IMR-90 (cell line): ENCODE measurements around the gene CDCP1. TPM values are rescaled to one million over a fixed set of nuclear protein-coding genes. Genes with fewer than 3 reads are reported as not detected.
A peak's percentile ranks its signal among the peaks of the same experiment; 100 is the strongest.

Experiments
- ATAC-seq: fragments of 200-7000 bp; cut with Tn5 transposase; 2 replicates; pipeline ENCODE4 v1.9.1; 2020; ENCODE audit warnings: low read depth, mild to moderate bottlenecking, moderate library complexity
- BruUV-seq: library from RNA; stranded (reverse); fragments of 400-500 nt; replicated peaks from 2 replicates; lab custom pipeline; 2021; lab: Mats Ljungman, UMichigan
- CTCF ChIA-PET: fragments of 300-600 bp; formaldehyde crosslinking; extraction: SDS; loops from one replicate; lab custom pipeline; 2021; ENCODE audit warnings: antibody characterized with exemption; lab: Yijun Ruan, JAX
- POLR2A ChIA-PET: fragments of 300-600 bp; sonication (Branson Sonifier 250); formaldehyde crosslinking; loops from one replicate; lab custom pipeline; 2022; ENCODE audit warnings: antibody characterized with exemption; ENCODE audit not compliant: unreplicated experiment; lab: Charles Lee
- DNase-seq: peaks from one replicate; pipeline ENCODE4 v3.0.0; 2013
- H2AFZ ChIP-seq: replicated peaks from 2 replicates; pipeline ENCODE3; 2013; ENCODE audit warnings: low read length, mild to moderate bottlenecking; ENCODE audit not compliant: poor library complexity
- H2AK5ac ChIP-seq: 2 replicates; pipeline ENCODE4 v1.6.1; 2013; ENCODE audit warnings: low read depth, low read length, inconsistent platforms
- H2AK9ac ChIP-seq: replicated peaks from 2 replicates; pipeline ENCODE3; 2013; ENCODE audit warnings: mild to moderate bottlenecking, low read depth, low read length, moderate library complexity; ENCODE audit not compliant: poor library complexity
- H2BK120ac ChIP-seq: 2 replicates; pipeline ENCODE4 v1.6.1; 2013; ENCODE audit warnings: low read depth, low read length, inconsistent platforms
- H2BK15ac ChIP-seq: 3 replicates; pipeline ENCODE4 v1.6.1; 2013; ENCODE audit warnings: low read depth, low read length, inconsistent platforms
- H2BK20ac ChIP-seq: 2 replicates; pipeline ENCODE4 v1.6.1; 2013; ENCODE audit warnings: low read depth, mild to moderate bottlenecking, inconsistent platforms, low read length, moderate library complexity
- H2BK5ac ChIP-seq: 2 replicates; pipeline ENCODE4 v1.6.1; 2013; ENCODE audit warnings: mild to moderate bottlenecking, low read depth, low read length, inconsistent platforms; ENCODE audit not compliant: poor library complexity, severe bottlenecking
- H3K14ac ChIP-seq: replicated peaks from 2 replicates; pipeline ENCODE4 v1.6.1; 2013; ENCODE audit warnings: low read depth, low read length, inconsistent platforms
- H3K18ac ChIP-seq: 2 replicates; pipeline ENCODE4 v1.6.1; 2013; ENCODE audit warnings: low read depth, low read length, control low read depth
- H3K23ac ChIP-seq: 2 replicates; pipeline ENCODE4 v1.6.1; 2013; ENCODE audit warnings: low read depth, low read length, inconsistent platforms
- H3K27ac ChIP-seq: 2 replicates; pipeline ENCODE4 v1.5.1; 2013; ENCODE audit warnings: mild to moderate bottlenecking, control low read depth, low read length; ENCODE audit not compliant: insufficient read depth
- H3K27me3 ChIP-seq: 2 replicates; pipeline ENCODE4 v1.6.1; 2013; ENCODE audit warnings: low read length; ENCODE audit not compliant: control insufficient read depth, insufficient read depth
- H3K36me3 ChIP-seq: 2 replicates; pipeline ENCODE4 v1.6.1; 2013; ENCODE audit warnings: low read length, mixed read lengths; ENCODE audit not compliant: control insufficient read depth, insufficient read depth
- H3K4ac ChIP-seq: 2 replicates; pipeline ENCODE4 v1.6.1; 2013; ENCODE audit warnings: low read depth, low read length, inconsistent platforms
- H3K4me1 ChIP-seq: 2 replicates; pipeline ENCODE4 v1.6.1; 2013; ENCODE audit warnings: low read length, mixed read lengths; ENCODE audit not compliant: control insufficient read depth, insufficient read depth
- H3K4me2 ChIP-seq: 2 replicates; pipeline ENCODE4 v1.6.1; 2013; ENCODE audit warnings: low read depth, mild to moderate bottlenecking, control low read depth, low read length, moderate library complexity
- H3K4me3 ChIP-seq: 2 replicates; pipeline ENCODE4 v1.5.1; 2013; ENCODE audit warnings: low read depth, mild to moderate bottlenecking, control low read depth, low read length, moderate library complexity; ENCODE audit not compliant: insufficient read depth
- H3K56ac ChIP-seq: 2 replicates; pipeline ENCODE4 v1.6.1; 2013; ENCODE audit warnings: low read length, inconsistent platforms; ENCODE audit not compliant: insufficient read depth; ENCODE audit errors: extremely low read depth
- H3K79me1 ChIP-seq, 2 experiments: 2 replicates each; pipeline ENCODE4 v1.6.1; 2013; ENCODE audit warnings: low read length in 2 of 2, inconsistent platforms in 1 of 2, low read depth in 1 of 2
- H3K9ac ChIP-seq: 2 replicates; pipeline ENCODE4 v1.6.1; 2013; ENCODE audit warnings: low read depth, low read length, control low read depth
- H3K9me1 ChIP-seq: 2 replicates; pipeline ENCODE4 v1.6.1; 2013; ENCODE audit warnings: low read length, inconsistent platforms; ENCODE audit not compliant: insufficient read depth
- H3K9me3 ChIP-seq: 2 replicates; pipeline ENCODE4 v1.6.1; 2013; ENCODE audit warnings: low read length; ENCODE audit not compliant: control insufficient read depth, insufficient read depth
- H4K20me1 ChIP-seq: 2 replicates; pipeline ENCODE4 v1.6.1; 2013; ENCODE audit warnings: low read length, inconsistent platforms; ENCODE audit not compliant: insufficient read depth
- H4K5ac ChIP-seq: 2 replicates; pipeline ENCODE4 v1.6.1; 2013; ENCODE audit warnings: mild to moderate bottlenecking, low read depth, low read length, control low read depth
- H4K8ac ChIP-seq, 2 experiments: 2 replicates each; pipeline ENCODE4 v1.6.1; 2013; ENCODE audit warnings: low read depth in 2 of 2, low read length in 2 of 2, control low read depth in 1 of 2, inconsistent platforms in 1 of 2
- H4K91ac ChIP-seq: 2 replicates; pipeline ENCODE4 v1.6.1; 2013; ENCODE audit warnings: low read depth, low read length, inconsistent platforms; ENCODE audit not compliant: insufficient read depth
- BHLHE40 ChIP-seq: fragments of 150-350 bp; IDR thresholded peaks from 2 replicates; pipeline ENCODE4 v1.6.1; 2016; ENCODE audit warnings: mild to moderate bottlenecking, low read depth, low read length
- CEBPB ChIP-seq: IDR thresholded peaks from 2 replicates; pipeline ENCODE4 v1.6.1; 2012; ENCODE audit warnings: low read depth, low read length, improper control_type of control experiment
- CHD1 ChIP-seq: IDR thresholded peaks from 2 replicates; pipeline ENCODE4 v1.6.1; 2012; ENCODE audit warnings: low read depth, low read length, improper control_type of control experiment
- FOS ChIP-seq: fragments of 150-350 bp; IDR thresholded peaks from 2 replicates; pipeline ENCODE4 v1.6.1; 2016; ENCODE audit warnings: low read depth, low read length
- MAZ ChIP-seq: IDR thresholded peaks from 2 replicates; pipeline ENCODE4 v1.6.1; 2012; ENCODE audit warnings: low read depth, mild to moderate bottlenecking, low read length, improper control_type of control experiment, moderate library complexity, borderline replicate concordance
- MXI1 ChIP-seq: IDR thresholded peaks from 2 replicates; pipeline ENCODE4 v1.6.1; 2012; ENCODE audit warnings: low read depth, mild to moderate bottlenecking, low read length, moderate library complexity, borderline replicate concordance
- POLR2A ChIP-seq: IDR thresholded peaks from 2 replicates; pipeline ENCODE4 v1.6.1; 2012; ENCODE audit warnings: mild to moderate bottlenecking, low read depth, low read length
- RFX5 ChIP-seq: IDR thresholded peaks from 2 replicates; pipeline ENCODE4 v1.8.0; 2012; ENCODE audit warnings: low read depth, mild to moderate bottlenecking, low read length, moderate library complexity
- SMC3 ChIP-seq: fragments of 150-350 bp; IDR thresholded peaks from 2 replicates; pipeline ENCODE4 v1.6.1; 2016; ENCODE audit warnings: low read depth, mild to moderate bottlenecking, antibody characterized with exemption, low read length, moderate library complexity
- WGBS, 2 experiments: methylation state at CpG; one replicate each; pipeline versions ENCODE4 v1.1.5 to v1.1.7; 2013; ENCODE audit warnings: missing lambda C conversion rate in 2 of 2; ENCODE audit not compliant: insufficient read length in 1 of 2; ENCODE audit errors: extremely low coverage in 2 of 2; 5-methylcytosine and 5-hydroxymethylcytosine counted together
- dilution Hi-C: fragments of 300-500 bp; cut with HindIII; formaldehyde crosslinking; loops from one replicate; pipeline ENCODE4 v1.14.3; 2018; ENCODE audit warnings: low sequenced_read_pairs; ENCODE audit not compliant: unreplicated experiment
- in situ Hi-C: fragments of 300-500 bp; cut with MboI; formaldehyde crosslinking; loops from 3 replicates; pipeline ENCODE4 v1.14.3; 2019; ENCODE audit warnings: low sequenced_read_pairs, inconsistent platforms, mixed read lengths
- intact Hi-C: fragments of 100-400 bp; cut with micrococcal nuclease; formaldehyde crosslinking; loops from 2 replicates; pipeline ENCODE4 v1.10.0; 2022
- polyA plus RNA-seq, 3 experiments: library from polyadenylated mRNA; depleted of rRNA; stranded (reverse); fragments of >200 nt; gene quantifications; 2 replicates each; pipeline ENCODE4 v1.2.3, GENCODE V29; 2012; ENCODE audit warnings: low replicate concordance in 1 of 3
- total RNA-seq: library from RNA; depleted of rRNA; stranded (reverse); fragments of >200 nt; gene quantifications from 2 replicates; pipeline ENCODE4 v1.2.3, GENCODE V29; 2012

CDCP1 gene
- total and polyA plus RNA-seq, 2 of the 4 experiments (the other 2 are of a cell fraction): 2.5 to 3.8 TPM

- peak overlapping the region; percentile 4 for H2BK15ac ChIP-seq
- ATAC-seq (no peak), DNase-seq (no peak)
- H3K36me3 ChIP-seq: 0 out of 2 replicates have a peak, but pooled peaks cover 1% of the 10 kb centered on the region
- no peak overlapping the region for H3K56ac ChIP-seq
- POLR2A ChIA-PET: no interaction called here
- peaks cover 0 to 14% of the 10 kb centered on the region in 2 experiments; a peak in 2 of 4 replicates for H3K79me1 ChIP-seq
- no peaks in the 10 kb centered on the region for H3K9me3 ChIP-seq
- WGBS, 2 experiments: no CpG with 5 or more reads among the region's 4 CpGs
- CTCF ChIA-PET: interaction anchor here (0.6 kb wide), 1 partner anchor 105 kb away, joined by 4 read pairs; no protein-coding TSS in a partner anchor
- H3K4me3 ChIP-seq: no peak overlapping the region
- H3K27me3 ChIP-seq: no peaks in the 10 kb centered on the region
- peak overlapping the region; percentile 99 for H2BK5ac ChIP-seq
- no peaks in the 10 kb centered on the region for H4K20me1 ChIP-seq
- H3K4me2 ChIP-seq: no peak overlapping the region
- dilution Hi-C loops (no loop called here), intact Hi-C loops (no loop called here), in situ Hi-C loops (no loop called here)
- peak overlapping the region; percentile 91; the same call in 1 of the 2 replicates for H3K18ac ChIP-seq
- BruUV-seq: no TSS peak
- H2AFZ ChIP-seq: no peak overlapping the region
- H3K9me1 ChIP-seq: peaks cover 14% of the 10 kb centered on the region
- H3K14ac ChIP-seq: peak overlapping the region; percentile 87
- peak overlapping the region; percentile 32; the same call in 1 of the 2 replicates for H4K5ac ChIP-seq
- H3K27ac ChIP-seq: no peak overlapping the region
- TF ChIP-seq MXI1 (no peak), CHD1 (no peak), CEBPB (no peak), SMC3 (no peak), RFX5 (no peak), POLR2A (no peak), MAZ (no peak), BHLHE40 (no peak), FOS (no peak)
- peak overlapping the region; percentile 33 to 97; a peak in 3 of 4 replicates for H4K8ac ChIP-seq
- no peak overlapping the region for H3K9ac ChIP-seq
- peak overlapping the region; percentile 88 for H2BK20ac ChIP-seq
- peak overlapping the region; percentile 97 for H2AK5ac ChIP-seq
- peak overlapping the region; percentile 83; the same call in 1 of the 2 replicates for H3K23ac ChIP-seq
- H3K4ac ChIP-seq: peak overlapping the region; percentile 77; the same call in 1 of the 2 replicates
- peak overlapping the region; percentile 100 for H2BK120ac ChIP-seq
- peak overlapping the region; percentile 62 for H2AK9ac ChIP-seq
- peak overlapping the region; percentile 24 for H4K91ac ChIP-seq
- H3K4me1 ChIP-seq: peaks cover 11% of the 10 kb centered on the region
Observed at GRCh38 chr3:45103753-45104714, 42.1 kb downstream of the CDCP1 start.
